Stimulated activated naive CD8-positive, alpha-beta T cell treated with anti-CD3 and anti-CD28 coated beads, Interleukin-15, amount 100 ng/mL, for 72 hours (primary cell): ENCODE results near the gene DZIP1L.
"Not testable (repeated sequence)": the region's sequence is repeated elsewhere in the genome, so short reads cannot be mapped to it uniquely, and the experiment has no call there.

ENCODE experiments used
- ATAC-seq: fragments of 150-1000 bp; cut with Tn5 transposase; 2 replicates; pipeline ENCODE4 v1.10.0; 2021; ENCODE audit warnings: mild to moderate bottlenecking, moderate library complexity
- DNase-seq, 2 donors: peaks; one replicate each; pipeline ENCODE4 v3.0.0; 2021 to 2022
- H3K27ac Mint-ChIP-seq, 2 donors: one replicate each; pipeline ENCODE4 v1.8.0; 2022; ENCODE audit warnings: mild to moderate bottlenecking in 2 of 2, mixed read lengths in 2 of 2, moderate library complexity in 2 of 2
- H3K27me3 Mint-ChIP-seq: one replicate; pipeline ENCODE4 v1.8.0; 2022; ENCODE audit warnings: mixed read lengths
- H3K4me1 Mint-ChIP-seq: one replicate; pipeline ENCODE4 v1.8.0; 2022; ENCODE audit warnings: mild to moderate bottlenecking, mixed read lengths
- H3K4me3 Mint-ChIP-seq, 2 donors: one replicate each; pipeline ENCODE4 v1.8.0; 2022; ENCODE audit warnings: mild to moderate bottlenecking in 2 of 2, mixed read lengths in 2 of 2, moderate library complexity in 1 of 2
- H3K9me3 Mint-ChIP-seq, 2 donors: one replicate each; pipeline ENCODE4 v1.8.0; 2022; ENCODE audit warnings: mixed read lengths in 2 of 2

Gene DZIP1L

GRCh38 chr3:138125548-138126221, 10.3 kb upstream of the DZIP1L start:
- H3K27me3 Mint-ChIP-seq: peaks cover 25% of the 10 kb centered on the region
- no peaks in the 10 kb centered on the region for H3K4me1 Mint-ChIP-seq
- H3K4me3 Mint-ChIP-seq: no peak overlapping the region
- DNase-seq (no peak), ATAC-seq (no peak)
- peaks cover 0 to 7% of the 10 kb centered on the region in 2 donors for H3K9me3 Mint-ChIP-seq
- H3K27ac Mint-ChIP-seq: no peak overlapping the region

GRCh38 chr3:138124706-138125355, 9.4 kb upstream of the DZIP1L start:
- H3K27ac Mint-ChIP-seq: no peak overlapping the region
- H3K27me3 Mint-ChIP-seq: peaks cover 30% of the 10 kb centered on the region
- H3K4me1 Mint-ChIP-seq: no peaks in the 10 kb centered on the region
- no peak for ATAC-seq
- H3K9me3 Mint-ChIP-seq: peaks cover 0 to 7% of the 10 kb centered on the region in 2 donors
- no peak overlapping the region for H3K4me3 Mint-ChIP-seq
- no peak for DNase-seq

GRCh38 chr3:138124188-138124587, 8.8 kb upstream of the DZIP1L start:
- DNase-seq (no peak), ATAC-seq (no peak)
- Mint-ChIP-seq H3K4me1 (no peaks in the 10 kb centered on the region), H3K9me3 (peaks cover 0 to 7% of the 10 kb centered on the region in 2 donors), H3K4me3 (no peak overlapping the region), H3K27me3 (peaks cover 32% of the 10 kb centered on the region), H3K27ac (no peak overlapping the region)

- peaks cover 67% of the 10 kb centered on the region for H3K27me3 Mint-ChIP-seq
- DNase-seq: no peak
- H3K4me3 Mint-ChIP-seq: no peak overlapping the region
- H3K4me1 Mint-ChIP-seq: peaks cover 18% of the 10 kb centered on the region
- peaks cover 0 to 7% of the 10 kb centered on the region in 2 donors for H3K9me3 Mint-ChIP-seq
- no peak overlapping the region for H3K27ac Mint-ChIP-seq
- no peak for ATAC-seq
Measured at GRCh38 chr3:138119423-138119766, 4.0 kb upstream of the DZIP1L start.

GRCh38 chr3:138118612-138119422, 3.4 kb upstream of the DZIP1L start:
- peak; percentile 47 to 65 for DNase-seq
- Mint-ChIP-seq H3K9me3 (peaks cover 0 to 7% of the 10 kb centered on the region in 2 donors), H3K27me3 (peaks cover 67% of the 10 kb centered on the region), H3K27ac (no peak overlapping the region), H3K4me1 (peaks cover 19% of the 10 kb centered on the region), H3K4me3 (no peak overlapping the region)
- peak; percentile 80 for ATAC-seq

GRCh38 chr3:138114431-138114918, 933 bp downstream of the DZIP1L start:
- Mint-ChIP-seq H3K27me3 (peaks cover 71% of the 10 kb centered on the region), H3K9me3 (no peaks in the 10 kb centered on the region), H3K4me3 (peak overlapping the region; percentile 86 to 88), H3K27ac (peak overlapping the region in 1 of 2 donors; percentile 85), H3K4me1 (peaks cover 19% of the 10 kb centered on the region)
- DNase-seq (no peak), ATAC-seq (no peak)

- Mint-ChIP-seq H3K27me3 (peaks cover 65% of the 10 kb centered on the region), H3K27ac (no peak overlapping the region), H3K9me3 (no peaks in the 10 kb centered on the region), H3K4me1 (peaks cover 19% of the 10 kb centered on the region), H3K4me3 (no peak overlapping the region)
- no peak for DNase-seq
- no peak for ATAC-seq
Measured at GRCh38 chr3:138113326-138113725, 2.1 kb downstream of the DZIP1L start.

- peaks cover 67% of the 10 kb centered on the region for H3K27me3 Mint-ChIP-seq
- DNase-seq (no peak), ATAC-seq (no peak)
- no peaks in the 10 kb centered on the region for H3K9me3 Mint-ChIP-seq
- no peak overlapping the region for H3K4me3 Mint-ChIP-seq
- H3K27ac Mint-ChIP-seq: no peak overlapping the region
- peaks cover 19% of the 10 kb centered on the region for H3K4me1 Mint-ChIP-seq
Measured at GRCh38 chr3:138112362-138112761, 3.0 kb downstream of the DZIP1L start.

- Mint-ChIP-seq H3K9me3 (no peaks in the 10 kb centered on the region), H3K4me1 (no peaks in the 10 kb centered on the region), H3K4me3 (no peak overlapping the region), H3K27me3 (peaks cover 13% of the 10 kb centered on the region), H3K27ac (no peak overlapping the region)
- DNase-seq (no peak), ATAC-seq (no peak)
Measured at GRCh38 chr3:138105598-138105997, 9.8 kb downstream of the DZIP1L start.

- Mint-ChIP-seq H3K27me3 (peaks cover 7% of the 10 kb centered on the region), H3K27ac (no peak overlapping the region), H3K4me3 (no peak overlapping the region), H3K9me3 (no peaks in the 10 kb centered on the region), H3K4me1 (no peaks in the 10 kb centered on the region)
- DNase-seq: no peak
- peak; percentile 23 for ATAC-seq
Measured at GRCh38 chr3:138103466-138103865, 11.9 kb downstream of the DZIP1L start.

- not testable (repeated sequence) for ATAC-seq, DNase-seq, H3K9me3 Mint-ChIP-seq, H3K4me3 Mint-ChIP-seq, H3K27ac Mint-ChIP-seq, H3K4me1 Mint-ChIP-seq
- H3K27me3 Mint-ChIP-seq: peaks cover 10% of the 10 kb centered on the region
Measured at GRCh38 chr3:138101351-138101940, 14.0 kb downstream of the DZIP1L start.

- peaks cover 18% of the 10 kb centered on the region for H3K27me3 Mint-ChIP-seq
- no peaks in the 10 kb centered on the region for H3K9me3 Mint-ChIP-seq
- no peak overlapping the region for H3K4me3 Mint-ChIP-seq
Measured at GRCh38 chr3:138099417-138099816, 16.0 kb downstream of the DZIP1L start.

GRCh38 chr3:138097192-138098172, 17.9 kb downstream of the DZIP1L start:
- H3K27ac Mint-ChIP-seq: no peak overlapping the region

More at GRCh38 chr3:138099417-138099816, 16.0 kb downstream of the DZIP1L start:
- H3K27ac Mint-ChIP-seq: no peak overlapping the region
- DNase-seq (no peak), ATAC-seq (no peak)
- no peaks in the 10 kb centered on the region for H3K4me1 Mint-ChIP-seq

GRCh38 chr3:138093721-138094120, 21.7 kb downstream of the DZIP1L start:
- no peaks in the 10 kb centered on the region for H3K4me1 Mint-ChIP-seq
- H3K27me3 Mint-ChIP-seq: peaks cover 34% of the 10 kb centered on the region
- DNase-seq (no peak), ATAC-seq (no peak)
- no peaks in the 10 kb centered on the region for H3K9me3 Mint-ChIP-seq
- H3K27ac Mint-ChIP-seq: no peak overlapping the region
- H3K4me3 Mint-ChIP-seq: no peak overlapping the region

More at GRCh38 chr3:138097192-138098172, 17.9 kb downstream of the DZIP1L start:
- Mint-ChIP-seq H3K4me1 (no peaks in the 10 kb centered on the region), H3K4me3 (no peak overlapping the region), H3K9me3 (no peaks in the 10 kb centered on the region), H3K27me3 (peaks cover 24% of the 10 kb centered on the region)
- ATAC-seq (peak; percentile 55), DNase-seq (no peak)
